Neural progenitor cell (in vitro differentiated cells): ENCODE data around the gene MYOZ3. TPM values are rescaled to one million over a fixed set of nuclear protein-coding genes. Genes with fewer than 3 reads are reported as not detected.

Experiments used
- DNase-seq: peaks from one replicate; pipeline ENCODE4 v3.0.0-alpha.2; 2016; ENCODE audit warnings: low spot score
- H2AFZ ChIP-seq: fragments of 200-600 bp; sonication (generic); replicated peaks from 2 replicates; pipeline ENCODE4 v1.6.1; 2016; ENCODE audit warnings: antibody characterized with exemption
- H3F3A ChIP-seq: fragments of 200-600 bp; sonication (generic); 2 replicates; pipeline ENCODE4 v1.6.1; 2016; ENCODE audit warnings: antibody characterized with exemption, low read depth
- H3K27ac ChIP-seq: fragments of 200-600 bp; sonication (generic); 2 replicates; pipeline ENCODE4 v1.5.1; 2016; ENCODE audit warnings: mild to moderate bottlenecking
- H3K27me3 ChIP-seq: fragments of 200-600 bp; sonication (generic); 2 replicates; pipeline ENCODE4 v1.6.1; 2016; ENCODE audit warnings: mild to moderate bottlenecking, moderate library complexity
- H3K36me3 ChIP-seq: fragments of 200-600 bp; sonication (generic); 2 replicates; pipeline ENCODE4 v1.5.1; 2016
- H3K4me1 ChIP-seq: fragments of 200-600 bp; sonication (generic); 2 replicates; pipeline ENCODE4 v1.6.1; 2016; ENCODE audit warnings: mixed run types
- H3K4me2 ChIP-seq: fragments of 200-600 bp; sonication (generic); 2 replicates; pipeline ENCODE4 v1.6.1; 2016
- H3K4me3 ChIP-seq: fragments of 200-600 bp; sonication (generic); 2 replicates; pipeline ENCODE4 v1.5.1; 2016
- H3K79me2 ChIP-seq: fragments of 200-600 bp; sonication (generic); 2 replicates; pipeline ENCODE4 v1.6.1; 2016; ENCODE audit warnings: low read depth
- H3K9ac ChIP-seq: fragments of 200-600 bp; sonication (generic); 2 replicates; pipeline ENCODE4 v1.6.1; 2016
- H3K9me3 ChIP-seq: fragments of 200-600 bp; sonication (generic); 2 replicates; pipeline ENCODE4 v1.5.1; 2016; ENCODE audit warnings: low read depth
- H4K20me1 ChIP-seq: fragments of 200-600 bp; sonication (generic); 2 replicates; pipeline ENCODE4 v1.6.1; 2016; ENCODE audit warnings: low read depth
- H3K27ac Mint-ChIP-seq: 3 replicates; pipeline ENCODE4 v1.8.0; 2021; ENCODE audit warnings: mixed read lengths
- H3K27me3 Mint-ChIP-seq: 2 replicates; pipeline ENCODE4 v1.8.0; 2022; ENCODE audit warnings: low read depth, mild to moderate bottlenecking, inconsistent platforms, moderate library complexity, mixed read lengths; ENCODE audit not compliant: insufficient read depth
- H3K36me3 Mint-ChIP-seq: 3 replicates; pipeline ENCODE4 v1.8.0; 2021; ENCODE audit warnings: mixed read lengths
- H3K4me1 Mint-ChIP-seq: 3 replicates; pipeline ENCODE4 v1.8.0; 2021; ENCODE audit warnings: mixed read lengths
- H3K4me3 Mint-ChIP-seq: 3 replicates; pipeline ENCODE4 v1.8.0; 2021; ENCODE audit warnings: mild to moderate bottlenecking, moderate library complexity, mixed read lengths
- H3K9me3 Mint-ChIP-seq: 3 replicates; pipeline ENCODE4 v1.8.0; 2020; ENCODE audit warnings: mixed read lengths
- EZH2 ChIP-seq: fragments of 200-600 bp; sonication (generic); IDR thresholded peaks from 2 replicates; pipeline ENCODE4 v1.6.1; 2017; ENCODE audit warnings: antibody characterized with exemption, mild to moderate bottlenecking, moderate library complexity
- EZH2phosphoT487 ChIP-seq: fragments of 200-600 bp; sonication (generic); IDR thresholded peaks from 2 replicates; pipeline ENCODE4 v1.6.1; 2017; ENCODE audit warnings: antibody characterized with exemption
- total RNA-seq: library from RNA; depleted of rRNA; stranded (reverse); fragments of >200 nt; gene quantifications from 2 replicates; pipeline ENCODE4 v1.2.3, GENCODE V29; 2015; ENCODE audit warnings: low replicate concordance
- TF ChIP-seq, protein P1 (sequence below): fragments of 200-600 bp; sonication (generic); IDR thresholded peaks from 2 replicates; pipeline ENCODE4 v1.5.1; 2017; ENCODE audit warnings: antibody characterized with exemption, mild to moderate bottlenecking

Gene MYOZ3
- total RNA-seq, 1 donor from 2014 or later, result 0.90 TPM

DNA sequence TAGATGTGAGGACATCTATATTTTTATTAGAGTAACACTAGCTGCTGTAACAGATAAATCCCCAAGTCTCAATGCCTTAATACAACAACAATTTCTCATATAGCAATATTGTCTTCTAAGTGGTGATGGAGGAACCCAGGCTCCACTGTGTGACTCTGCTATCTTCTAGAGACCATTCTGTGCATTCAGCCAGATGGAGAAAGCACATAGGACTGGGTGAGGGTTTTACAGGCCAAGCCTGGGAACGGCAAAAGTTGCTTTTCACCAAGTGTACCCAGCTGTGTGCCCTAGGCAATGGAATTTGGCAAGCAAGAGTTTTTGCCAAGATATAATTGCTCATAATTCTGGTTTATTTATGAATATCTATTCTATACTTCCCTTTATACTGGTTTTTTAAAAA, 28.1 kb downstream of the MYOZ3 start:
- no peaks in the 10 kb centered on the region for H3K36me3 ChIP-seq
- no peaks in the 10 kb centered on the region for H3K79me2 ChIP-seq
- no peak overlapping the region for H3K9ac ChIP-seq
- no peaks in the 10 kb centered on the region for H3K9me3 ChIP-seq
- TF ChIP-seq EZH2, result no peak
- no peak for TF ChIP-seq EZH2phosphoT487
- TF ChIP-seq, protein P1, sequence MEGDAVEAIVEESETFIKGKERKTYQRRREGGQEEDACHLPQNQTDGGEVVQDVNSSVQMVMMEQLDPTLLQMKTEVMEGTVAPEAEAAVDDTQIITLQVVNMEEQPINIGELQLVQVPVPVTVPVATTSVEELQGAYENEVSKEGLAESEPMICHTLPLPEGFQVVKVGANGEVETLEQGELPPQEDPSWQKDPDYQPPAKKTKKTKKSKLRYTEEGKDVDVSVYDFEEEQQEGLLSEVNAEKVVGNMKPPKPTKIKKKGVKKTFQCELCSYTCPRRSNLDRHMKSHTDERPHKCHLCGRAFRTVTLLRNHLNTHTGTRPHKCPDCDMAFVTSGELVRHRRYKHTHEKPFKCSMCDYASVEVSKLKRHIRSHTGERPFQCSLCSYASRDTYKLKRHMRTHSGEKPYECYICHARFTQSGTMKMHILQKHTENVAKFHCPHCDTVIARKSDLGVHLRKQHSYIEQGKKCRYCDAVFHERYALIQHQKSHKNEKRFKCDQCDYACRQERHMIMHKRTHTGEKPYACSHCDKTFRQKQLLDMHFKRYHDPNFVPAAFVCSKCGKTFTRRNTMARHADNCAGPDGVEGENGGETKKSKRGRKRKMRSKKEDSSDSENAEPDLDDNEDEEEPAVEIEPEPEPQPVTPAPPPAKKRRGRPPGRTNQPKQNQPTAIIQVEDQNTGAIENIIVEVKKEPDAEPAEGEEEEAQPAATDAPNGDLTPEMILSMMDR, result no peak
- Mint-ChIP-seq H3K36me3 (peaks cover 25% of the 10 kb centered on the region), H3K4me3 (no peak overlapping the region), H3K4me1 (no peaks in the 10 kb centered on the region), H3K27ac (no peak overlapping the region), H3K9me3 (no peaks in the 10 kb centered on the region), H3K27me3 (peaks cover 2% of the 10 kb centered on the region)
- no peaks in the 10 kb centered on the region for H3K27me3 ChIP-seq
- no peak overlapping the region for H3K27ac ChIP-seq
- no peak overlapping the region for H3K4me3 ChIP-seq
- no peak overlapping the region for H2AFZ ChIP-seq
- DNase-seq, result no peak
- no peak overlapping the region for H3K4me2 ChIP-seq
- H3K4me1 ChIP-seq, result no peaks in the 10 kb centered on the region
- no peaks in the 10 kb centered on the region for H4K20me1 ChIP-seq
- H3F3A ChIP-seq, result peaks cover 13% of the 10 kb centered on the region

DNA sequence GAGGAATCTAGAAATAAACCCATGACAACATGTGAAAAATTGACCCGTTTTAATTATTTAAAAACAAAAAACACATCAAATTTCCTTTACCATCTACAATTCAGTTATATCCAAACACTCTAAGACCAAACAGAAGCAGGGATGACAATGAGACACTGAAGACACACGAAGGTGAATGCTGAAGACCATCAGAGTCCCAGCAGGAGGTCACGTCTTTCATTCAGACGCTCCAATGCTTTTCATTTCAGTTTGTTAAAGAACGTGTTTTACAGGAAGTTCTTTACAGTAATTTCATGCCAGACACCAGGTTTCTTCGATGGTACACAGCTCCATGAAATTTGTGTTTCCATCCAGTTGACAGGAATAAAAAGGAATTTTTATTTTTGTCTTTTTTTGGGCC, 29.7 kb downstream of the MYOZ3 start:
- TF ChIP-seq EZH2 (no peak), EZH2phosphoT487 (no peak)
- TF ChIP-seq, protein P1, result no peak
- Mint-ChIP-seq H3K27ac (no peak overlapping the region), H3K36me3 (peaks cover 33% of the 10 kb centered on the region)

DNA sequence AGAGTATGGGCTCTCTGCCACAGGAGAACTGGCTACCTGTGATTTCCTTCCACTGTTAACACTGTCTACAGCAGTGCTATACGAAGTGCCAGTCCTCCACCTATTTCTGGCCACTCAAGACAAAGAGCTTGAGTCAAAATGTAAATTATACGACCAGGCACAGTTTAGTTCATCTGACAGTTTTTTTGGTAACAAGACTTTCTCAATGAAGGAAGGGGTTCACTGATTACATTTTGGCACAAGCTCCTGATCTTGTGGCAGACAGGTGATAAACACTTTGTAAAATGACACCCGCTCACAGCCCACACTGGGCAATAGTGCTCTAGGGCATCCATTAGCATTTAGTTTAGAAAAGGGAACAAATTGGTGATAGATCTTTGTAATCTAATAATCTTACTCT, 31.2 kb downstream of the MYOZ3 start:
- H3K9me3 Mint-ChIP-seq, result no peaks in the 10 kb centered on the region
- TF ChIP-seq EZH2 (no peak), EZH2phosphoT487 (no peak)
- TF ChIP-seq, protein P1, result no peak
- Histone ChIP-seq H3K4me1 (no peaks in the 10 kb centered on the region), H3K4me3 (no peak overlapping the region), H3K9ac (no peak overlapping the region), H3K27ac (no peak overlapping the region), H3F3A (peaks cover 13% of the 10 kb centered on the region), H3K9me3 (no peaks in the 10 kb centered on the region), H3K36me3 (peaks cover 13% of the 10 kb centered on the region), H2AFZ (no peak overlapping the region), H3K79me2 (no peaks in the 10 kb centered on the region), H3K27me3 (no peaks in the 10 kb centered on the region), H3K4me2 (no peak overlapping the region), H4K20me1 (no peaks in the 10 kb centered on the region)
- no peak for DNase-seq
- no peak overlapping the region for H3K4me3 Mint-ChIP-seq
- H3K27me3 Mint-ChIP-seq, result peaks cover 2% of the 10 kb centered on the region
- no peaks in the 10 kb centered on the region for H3K4me1 Mint-ChIP-seq
- H3K27ac Mint-ChIP-seq, result no peak overlapping the region
- peaks cover 39% of the 10 kb centered on the region for H3K36me3 Mint-ChIP-seq

More for the DNA sequence above, 29.7 kb downstream of the MYOZ3 start:
- Histone ChIP-seq H3K4me2 (no peak overlapping the region), H3F3A (peaks cover 13% of the 10 kb centered on the region), H3K36me3 (peaks cover 6% of the 10 kb centered on the region), H2AFZ (no peak overlapping the region), H3K27me3 (no peaks in the 10 kb centered on the region), H4K20me1 (no peaks in the 10 kb centered on the region), H3K9me3 (no peaks in the 10 kb centered on the region), H3K9ac (no peak overlapping the region), H3K4me1 (no peaks in the 10 kb centered on the region), H3K27ac (no peak overlapping the region), H3K79me2 (no peaks in the 10 kb centered on the region), H3K4me3 (no peak overlapping the region)
- DNase-seq, result no peak
- Mint-ChIP-seq H3K27me3 (peaks cover 2% of the 10 kb centered on the region), H3K9me3 (no peaks in the 10 kb centered on the region), H3K4me3 (no peak overlapping the region), H3K4me1 (no peaks in the 10 kb centered on the region)
